DMS53 (cell line): ENCODE results near the gene WDFY2.
A peak's percentile ranks its signal among the peaks of the same experiment; 100 is the strongest.
"Not testable (repeated sequence)": the region's sequence is repeated elsewhere in the genome, so short reads cannot be mapped to it uniquely, and the experiment has no call there.

Experiments
- DNase-seq: peaks from one replicate; lab custom pipeline; 2025; lab: John Stamatoyannopoulos, UW

The WDFY2 gene

DNA sequence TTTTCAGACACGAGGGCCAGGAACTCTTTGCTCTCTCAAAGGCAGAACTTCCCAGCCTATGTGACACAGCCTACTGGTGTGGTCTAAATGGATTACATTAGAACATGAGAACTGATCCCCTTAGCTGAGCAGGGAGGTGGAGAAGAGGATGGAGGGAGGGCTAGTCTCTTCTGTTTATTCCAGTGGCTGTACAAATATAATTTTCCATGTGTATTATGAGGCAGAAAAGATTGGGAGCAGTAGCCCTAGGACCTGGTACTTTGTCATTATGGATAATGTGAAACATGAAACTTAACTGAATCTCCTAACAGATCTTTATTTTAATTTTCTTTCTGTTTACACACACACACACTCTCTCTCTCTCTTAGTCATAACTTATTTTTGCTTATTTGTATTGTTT lies 82.1 kb downstream of the WDFY2 start:
- DNase-seq, result peak; percentile 23

DNA sequence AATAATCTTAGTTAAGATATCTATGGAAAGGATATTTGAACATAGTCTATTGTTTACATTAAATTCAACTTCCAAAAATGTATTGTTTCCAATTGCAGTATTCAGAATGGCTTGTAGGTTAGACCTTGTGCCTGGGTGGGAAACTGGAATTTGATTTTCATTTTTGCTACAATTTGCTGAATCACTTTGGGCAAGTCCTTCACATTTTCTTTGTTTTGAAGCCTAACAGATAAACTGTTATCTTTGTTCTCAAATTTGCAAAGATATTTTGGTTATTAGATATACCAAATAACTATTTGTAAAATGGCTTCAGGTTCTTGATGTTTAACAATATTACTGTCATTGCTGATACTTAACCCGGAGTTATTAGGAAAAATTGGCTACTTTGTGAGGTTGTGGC lies 82.6 kb downstream of the WDFY2 start:
- DNase-seq, result no peak

DNA sequence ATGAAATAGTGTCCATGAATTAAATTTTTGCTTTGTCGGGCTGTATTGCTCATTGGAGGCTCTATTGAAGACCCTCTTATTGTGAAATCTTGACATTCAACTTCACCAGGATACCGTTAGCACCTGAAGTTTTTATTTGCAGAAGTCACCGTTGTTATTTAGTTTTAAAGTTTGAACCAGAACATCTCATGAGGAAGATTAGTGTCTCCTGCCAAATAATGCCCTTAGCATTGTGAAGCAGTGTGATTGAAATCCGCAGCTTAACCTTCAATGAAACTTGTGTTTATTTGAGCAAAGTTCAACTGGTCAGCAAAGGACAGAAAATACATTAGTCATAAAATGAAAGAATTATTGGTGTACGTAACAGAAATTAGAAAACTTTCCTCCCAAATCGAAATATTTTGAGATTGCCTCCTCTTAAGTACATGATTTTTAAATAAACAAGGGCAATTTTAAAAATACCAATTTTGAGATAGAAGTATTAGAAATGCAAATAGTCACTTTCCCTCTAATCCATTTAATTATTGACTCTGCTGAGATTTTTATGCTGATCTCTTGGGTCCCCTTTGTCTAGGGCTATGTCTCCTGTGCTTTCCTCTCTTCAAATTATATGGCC lies 84.4 kb downstream of the WDFY2 start:
- no peak for DNase-seq

DNA sequence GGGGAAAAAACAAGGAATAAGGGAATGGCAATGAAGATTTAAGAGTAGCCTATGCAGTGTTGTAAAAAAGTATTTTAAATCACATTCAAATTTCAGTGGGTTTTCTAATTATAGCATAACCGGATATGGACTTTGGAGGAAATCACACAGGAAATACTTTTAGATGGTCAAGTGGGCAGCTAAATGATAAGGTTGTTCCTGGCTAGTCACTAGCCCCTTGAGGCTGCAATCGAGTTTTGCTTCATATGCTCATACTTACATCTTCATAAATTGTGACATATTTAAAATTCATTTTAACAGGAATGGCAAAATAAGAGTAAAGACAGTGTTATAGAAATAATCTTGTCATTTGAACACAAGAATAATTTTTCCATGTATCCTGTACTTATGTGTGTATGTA lies 88.9 kb downstream of the WDFY2 start:
- DNase-seq, result peak; percentile 19

DNA sequence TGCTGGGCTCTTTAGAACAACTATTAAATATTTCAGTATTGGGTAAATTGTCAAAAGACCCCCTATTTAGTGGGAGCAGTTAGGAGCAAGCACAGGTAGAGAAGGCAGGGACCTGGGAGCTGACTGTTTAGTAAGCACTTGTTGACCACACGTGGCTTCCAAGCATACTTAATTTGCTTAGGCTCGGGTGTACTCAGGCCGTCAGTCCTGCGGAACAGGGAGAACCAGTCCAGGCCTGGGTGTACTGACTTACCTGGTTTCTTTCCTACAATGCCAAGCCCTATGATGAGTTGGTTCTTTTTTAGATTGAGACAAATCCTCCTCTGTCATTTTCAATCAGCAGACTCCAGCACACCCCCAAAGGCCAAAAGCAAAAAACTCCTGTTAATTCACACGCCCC lies 90.0 kb downstream of the WDFY2 start:
- peak; percentile 97 for DNase-seq

DNA sequence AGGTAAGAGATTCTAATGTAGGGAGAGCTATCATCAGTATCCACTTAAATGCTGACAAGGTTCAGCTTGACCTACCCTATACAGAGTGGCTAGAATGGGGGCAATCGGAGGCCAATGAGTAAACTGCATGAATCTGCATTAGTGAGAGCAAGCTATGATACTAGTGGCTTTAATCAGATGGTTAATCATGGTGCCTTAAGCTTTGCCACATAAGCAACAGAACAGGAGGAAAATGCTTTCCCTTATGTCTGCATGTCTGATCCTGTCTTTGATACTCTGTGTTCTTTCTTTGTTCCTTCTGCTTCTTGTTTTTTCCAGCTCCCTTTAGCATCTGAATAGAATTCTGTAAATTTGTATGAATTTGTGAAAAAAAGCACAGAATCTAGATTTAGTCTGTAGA lies 91.1 kb downstream of the WDFY2 start:
- no peak for DNase-seq

DNA sequence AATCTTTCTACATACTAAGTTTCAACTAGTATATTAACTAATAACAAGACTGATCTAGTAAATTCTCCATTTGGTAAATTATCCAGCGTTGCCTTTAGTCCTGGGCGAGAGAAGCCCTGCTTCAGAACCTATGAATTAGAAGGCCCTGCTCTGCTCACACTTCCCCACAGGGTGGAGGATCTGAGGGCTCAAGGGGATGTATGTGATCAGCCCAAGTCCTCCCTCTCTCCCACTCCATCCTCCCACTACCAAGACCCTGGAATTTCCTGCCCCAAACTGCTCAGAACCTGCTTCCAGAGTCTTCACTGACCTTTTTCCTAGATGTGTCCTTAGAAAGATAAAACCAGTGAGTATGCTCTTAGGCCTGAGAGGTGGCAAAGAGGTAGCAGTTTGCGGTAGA lies 91.6 kb downstream of the WDFY2 start:
- no peak for DNase-seq

DNA sequence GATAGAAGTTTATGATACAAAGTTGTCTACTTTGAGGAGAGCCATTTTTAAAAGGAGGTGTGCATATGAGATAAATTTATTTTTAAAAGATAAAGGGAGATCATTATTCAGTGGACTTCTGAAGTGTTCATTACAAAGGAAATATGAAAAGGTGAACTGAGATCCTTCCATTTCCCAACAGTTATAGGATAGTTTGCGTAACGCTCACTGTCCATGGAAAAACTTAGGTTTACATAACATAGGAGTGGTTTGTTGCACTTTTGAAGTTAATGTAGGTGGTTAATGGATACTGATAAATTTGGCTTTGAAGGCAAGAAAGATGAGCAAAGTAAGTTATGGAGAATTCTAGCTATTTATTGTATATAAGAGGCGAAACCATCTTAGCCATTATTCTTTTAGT lies 92.5 kb downstream of the WDFY2 start:
- DNase-seq, result no peak

DNA sequence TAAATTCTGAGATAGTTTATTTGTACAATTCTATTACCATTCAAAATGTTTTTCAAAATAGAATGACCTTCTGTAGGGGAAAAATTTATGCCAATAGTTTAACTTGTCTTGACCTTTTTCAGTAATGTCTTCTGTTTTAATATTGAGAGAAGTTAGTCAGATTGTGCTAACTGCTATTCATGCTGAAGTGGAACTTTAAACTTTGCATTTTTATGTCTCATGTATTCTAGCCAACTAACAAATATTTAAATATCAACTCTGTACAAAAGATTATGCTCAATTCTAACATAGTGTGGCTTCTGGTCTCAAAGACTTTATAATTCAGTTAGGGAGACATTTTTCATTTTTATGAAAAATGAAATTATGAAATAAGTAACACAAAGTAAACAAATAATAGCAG lies 94.2 kb downstream of the WDFY2 start:
- no peak for DNase-seq

DNA sequence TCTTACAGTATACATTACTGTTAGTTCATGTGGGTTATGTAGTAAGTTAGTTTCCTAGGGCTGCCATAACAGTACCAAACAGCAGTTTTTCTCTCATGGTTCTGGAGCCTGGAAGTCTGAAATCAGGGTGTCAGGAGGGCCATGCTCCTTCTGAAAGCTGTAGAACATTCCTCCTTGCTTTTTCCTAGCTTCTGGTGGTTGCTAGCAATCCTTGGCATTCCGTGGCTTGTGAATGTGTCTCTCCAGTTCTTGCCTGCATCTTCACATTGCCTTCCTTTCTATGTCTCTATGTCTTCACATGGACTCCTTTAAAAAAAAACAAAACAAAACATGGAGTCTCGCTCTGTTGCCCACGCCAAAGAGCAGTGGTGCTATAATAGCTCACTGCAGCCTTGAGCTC lies 95.4 kb downstream of the WDFY2 start:
- DNase-seq, result no peak

DNA sequence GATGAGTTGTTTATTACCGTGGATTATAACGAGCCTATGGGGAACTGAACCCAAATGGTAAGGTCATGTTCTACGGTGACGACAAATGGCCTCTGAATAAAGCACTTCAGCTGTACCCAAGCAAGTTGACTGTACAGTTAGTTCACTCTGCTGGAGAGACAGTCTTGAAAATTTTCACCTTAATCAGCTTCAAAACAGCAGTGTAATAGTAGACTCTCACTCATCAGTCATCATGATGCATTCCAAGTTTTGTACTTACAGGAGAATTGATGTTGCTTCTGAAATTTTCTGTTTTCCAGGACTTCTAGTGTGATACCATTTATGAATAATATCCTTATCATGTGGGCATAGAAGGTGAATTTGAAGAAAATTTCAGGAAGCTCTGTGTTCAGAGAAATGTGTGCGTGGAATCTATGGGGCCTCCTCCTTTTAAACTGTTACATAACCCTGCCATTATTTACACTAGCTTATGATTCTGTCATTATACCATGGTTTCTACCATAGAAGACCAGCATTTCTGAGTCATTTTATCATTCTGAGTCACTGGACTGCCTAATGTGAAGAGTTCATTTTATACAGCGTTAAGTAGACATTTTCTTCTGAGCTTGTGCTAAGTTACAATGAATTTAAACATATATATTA lies 96.9 kb downstream of the WDFY2 start:
- peak; percentile 13 for DNase-seq

DNA sequence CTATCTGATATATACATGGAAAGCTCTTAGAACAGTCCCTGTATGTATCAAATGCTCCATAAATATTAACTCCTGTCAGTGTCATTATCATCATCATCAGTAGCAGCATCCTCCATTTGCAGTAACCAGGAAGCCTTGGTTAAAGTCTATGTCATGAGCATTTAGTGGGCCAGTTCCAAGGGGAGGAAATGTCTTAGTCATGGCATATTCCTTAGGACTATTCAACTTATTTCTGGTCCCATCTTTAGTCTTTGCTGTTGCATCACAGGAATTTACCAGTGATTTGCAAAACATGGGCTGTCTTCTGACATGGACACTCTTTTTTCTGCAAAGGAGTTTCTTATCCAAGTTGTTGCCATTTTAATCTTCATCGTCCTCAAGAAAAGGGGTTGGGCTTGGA lies 98.4 kb downstream of the WDFY2 start:
- no peak for DNase-seq

DNA sequence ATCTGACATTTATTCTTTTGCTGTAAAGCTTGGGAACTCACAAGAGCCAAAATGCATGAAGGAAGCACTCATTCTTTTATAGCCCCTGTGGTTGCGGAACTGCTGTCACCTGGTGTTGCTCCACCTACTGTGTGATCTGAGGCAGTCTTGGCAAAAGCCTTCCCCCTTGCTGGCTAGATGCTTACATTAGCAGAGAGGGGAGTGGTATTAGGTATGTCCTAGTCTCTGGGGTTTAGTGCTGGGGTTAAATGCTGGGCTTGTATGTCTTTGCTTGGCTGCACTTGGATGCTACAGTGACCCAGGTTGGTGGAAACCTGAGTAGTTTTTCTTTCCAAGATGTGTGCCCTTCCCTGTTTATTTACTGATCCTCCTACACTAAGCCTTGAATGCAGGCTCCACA lies 99.3 kb downstream of the WDFY2 start:
- no peak for DNase-seq

DNA sequence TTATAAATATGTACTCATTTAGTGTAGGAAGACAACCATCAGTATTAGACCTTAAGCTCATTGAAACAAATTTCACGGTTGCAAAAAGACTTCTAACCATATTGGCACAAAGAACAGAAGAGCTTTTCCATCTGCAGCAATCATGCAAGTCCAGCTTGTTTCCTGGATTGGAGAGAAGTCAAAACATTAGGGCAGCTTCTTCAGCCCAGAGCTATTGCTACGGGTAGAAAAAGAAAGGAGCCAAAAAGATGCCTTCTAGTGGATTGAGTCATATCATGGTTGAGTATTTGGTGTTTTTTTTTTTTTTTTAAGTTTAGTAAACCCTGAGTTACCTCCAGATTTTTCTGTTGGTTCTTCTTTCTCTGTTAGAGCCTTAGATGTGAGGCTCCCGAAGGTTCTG lies 99.8 kb downstream of the WDFY2 start:
- DNase-seq, result no peak

DNA sequence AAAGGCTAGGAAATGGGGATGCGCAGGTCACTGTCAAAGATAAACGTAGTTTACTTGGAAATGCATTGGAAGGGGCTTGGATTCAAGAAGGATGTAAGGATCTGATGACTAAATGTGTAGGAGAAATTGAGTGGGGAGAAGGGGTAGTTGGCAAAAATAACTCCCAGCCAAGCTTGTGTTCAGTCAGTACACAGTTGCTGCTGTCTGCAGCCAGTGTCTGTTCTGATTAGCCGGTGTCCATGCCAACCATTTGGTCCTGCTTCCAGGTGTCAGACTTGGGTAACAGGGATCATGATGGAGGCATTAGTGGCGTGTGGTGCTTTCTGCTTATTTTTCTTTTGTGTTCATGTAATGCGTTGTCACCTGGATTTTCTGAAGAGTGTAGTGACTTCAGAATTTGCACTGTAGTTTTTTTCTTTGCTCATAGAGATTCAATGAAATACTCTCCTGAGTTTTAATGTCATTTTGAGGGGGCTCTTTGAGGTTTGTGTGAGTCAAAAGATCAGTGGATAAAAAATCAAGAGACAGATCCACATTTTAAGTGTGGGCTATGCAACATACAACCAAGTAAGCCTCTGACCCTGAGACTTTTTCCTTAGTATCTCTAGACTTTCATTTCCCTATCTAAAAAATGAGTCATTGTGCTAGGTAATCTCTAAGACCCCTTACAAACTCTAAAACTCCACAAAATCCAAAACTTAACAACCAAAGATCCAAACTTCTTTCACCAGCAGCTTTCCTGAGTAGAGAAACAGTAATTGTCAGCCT lies 103.9 kb downstream of the WDFY2 start:
- no peak for DNase-seq

DNA sequence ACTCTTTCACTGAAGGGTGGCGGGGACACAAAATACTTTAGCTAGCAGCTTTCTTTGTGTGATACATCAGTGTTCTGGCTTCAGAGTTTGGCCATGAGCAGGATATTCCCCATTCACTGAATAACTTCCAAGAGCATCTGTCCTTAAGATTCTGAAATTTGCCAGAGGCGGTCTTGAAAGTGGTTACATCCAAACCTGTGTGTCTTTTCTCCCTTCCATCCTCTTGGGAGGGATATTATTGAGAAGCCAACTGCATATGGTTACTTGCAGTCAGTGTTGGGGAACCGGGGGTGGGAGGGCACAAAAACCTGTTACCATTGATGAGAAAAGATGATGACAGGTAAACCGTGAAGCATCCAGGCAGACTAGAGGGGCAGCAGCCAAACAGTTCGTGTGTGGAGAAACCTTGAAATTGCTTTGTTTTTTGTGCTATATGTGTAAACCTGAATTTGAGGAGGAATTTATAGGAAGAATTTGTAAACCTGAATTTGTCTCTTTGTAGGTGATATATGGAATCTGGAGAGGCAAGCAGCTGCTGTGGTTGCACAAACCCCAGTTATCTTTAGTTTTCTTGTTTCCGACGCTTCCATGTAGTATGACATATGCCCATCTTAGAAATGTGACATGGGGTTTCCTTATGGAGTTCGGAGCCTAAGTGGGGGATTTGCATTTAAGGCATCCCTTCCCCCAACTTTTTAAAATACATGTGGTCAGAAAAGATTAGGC lies 104.8 kb downstream of the WDFY2 start:
- no peak for DNase-seq

DNA sequence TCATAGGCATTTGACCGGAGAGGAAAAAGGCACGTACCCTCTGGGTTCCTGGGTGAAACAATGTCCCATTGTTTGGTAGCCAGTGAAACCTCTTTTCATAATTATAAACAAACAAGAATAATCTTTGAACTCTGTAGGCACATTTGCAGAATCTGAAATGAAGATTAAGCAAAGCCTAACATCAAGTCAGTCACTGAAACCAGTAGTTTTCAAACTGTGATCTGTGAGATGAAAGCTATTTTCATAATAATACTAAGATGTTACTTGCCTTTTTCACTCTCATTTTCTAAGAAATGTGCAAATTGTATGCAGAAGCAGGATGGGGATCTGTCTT lies 105.4 kb downstream of the WDFY2 start:
- DNase-seq, result no peak

DNA sequence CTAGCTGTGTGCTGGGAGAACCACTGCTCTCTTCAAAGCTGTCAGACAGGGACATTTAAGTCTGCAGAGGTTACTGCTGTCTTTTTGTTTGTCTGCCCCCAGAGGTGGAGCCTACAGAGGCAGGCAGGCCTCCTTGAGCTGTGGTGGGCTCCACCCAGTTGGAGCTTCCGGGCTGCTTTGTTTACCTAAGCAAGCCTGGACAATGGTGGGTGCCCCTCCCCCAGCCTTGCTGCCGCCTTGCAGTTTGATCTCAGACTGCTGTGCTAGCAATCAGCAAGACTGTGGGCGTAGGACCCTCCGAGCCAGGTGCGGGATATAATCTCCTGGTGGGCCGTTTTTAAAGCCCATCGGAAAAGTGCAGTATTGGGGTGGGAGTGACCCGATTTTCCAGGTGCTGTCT lies 111.4 kb downstream of the WDFY2 start:
- not testable (repeated sequence) for DNase-seq

DNA sequence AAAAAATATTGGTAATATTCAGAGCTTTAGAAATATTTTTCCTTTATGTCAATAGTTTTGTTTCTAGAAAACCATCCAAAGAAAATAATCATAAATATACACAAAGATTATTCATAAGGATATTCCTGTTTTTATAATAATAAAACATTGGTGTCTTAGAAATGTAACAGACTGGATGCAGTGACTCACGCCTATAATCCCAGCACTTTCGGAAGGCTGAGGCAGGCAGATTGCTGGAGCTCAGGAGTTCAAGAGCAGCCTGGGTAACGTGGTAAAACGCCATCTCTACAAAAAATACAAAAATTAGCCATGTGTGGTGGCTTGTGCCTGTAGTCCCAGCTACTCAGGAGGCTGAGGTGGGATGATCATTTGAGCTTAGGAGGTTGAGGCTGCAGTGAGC lies 112.9 kb downstream of the WDFY2 start:
- DNase-seq, result no peak

DNA sequence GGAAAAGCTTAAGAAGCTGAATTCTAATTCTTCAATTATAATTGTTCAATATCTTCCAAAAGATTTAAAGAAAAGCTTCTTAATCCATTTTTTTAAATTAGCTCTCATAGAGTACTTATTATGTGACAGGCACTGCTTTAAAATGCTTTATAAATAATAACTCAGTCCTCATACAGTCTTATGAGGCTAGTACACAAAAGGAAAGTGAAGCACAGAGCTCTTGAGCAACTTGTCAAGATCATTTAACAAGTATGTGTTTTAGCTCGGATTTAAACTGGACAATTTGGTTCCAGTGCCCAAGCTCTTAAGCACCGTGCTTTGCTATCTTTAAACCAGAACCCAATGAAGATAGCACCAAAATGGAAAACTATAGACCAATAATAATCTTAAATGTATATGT lies 113.6 kb downstream of the WDFY2 start:
- DNase-seq, result no peak

DNA sequence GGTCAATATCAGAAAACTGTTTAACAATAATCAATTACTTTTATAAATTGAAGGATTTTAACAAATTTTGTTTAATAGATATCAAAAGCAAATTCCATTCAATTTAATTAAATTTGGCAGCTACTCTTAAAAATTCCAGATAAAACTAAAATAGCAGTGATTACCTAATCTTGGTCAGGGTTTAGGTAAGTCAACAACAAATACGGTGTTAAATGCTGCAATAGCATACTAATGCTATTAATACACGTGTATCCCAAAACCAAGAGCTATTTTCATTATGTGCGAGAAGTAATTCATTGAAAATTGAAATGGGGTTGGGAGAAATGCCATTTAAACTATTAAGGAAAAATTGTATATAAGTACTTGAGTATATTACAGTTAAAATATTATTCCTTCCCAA lies 114.1 kb downstream of the WDFY2 start:
- no peak for DNase-seq

DNA sequence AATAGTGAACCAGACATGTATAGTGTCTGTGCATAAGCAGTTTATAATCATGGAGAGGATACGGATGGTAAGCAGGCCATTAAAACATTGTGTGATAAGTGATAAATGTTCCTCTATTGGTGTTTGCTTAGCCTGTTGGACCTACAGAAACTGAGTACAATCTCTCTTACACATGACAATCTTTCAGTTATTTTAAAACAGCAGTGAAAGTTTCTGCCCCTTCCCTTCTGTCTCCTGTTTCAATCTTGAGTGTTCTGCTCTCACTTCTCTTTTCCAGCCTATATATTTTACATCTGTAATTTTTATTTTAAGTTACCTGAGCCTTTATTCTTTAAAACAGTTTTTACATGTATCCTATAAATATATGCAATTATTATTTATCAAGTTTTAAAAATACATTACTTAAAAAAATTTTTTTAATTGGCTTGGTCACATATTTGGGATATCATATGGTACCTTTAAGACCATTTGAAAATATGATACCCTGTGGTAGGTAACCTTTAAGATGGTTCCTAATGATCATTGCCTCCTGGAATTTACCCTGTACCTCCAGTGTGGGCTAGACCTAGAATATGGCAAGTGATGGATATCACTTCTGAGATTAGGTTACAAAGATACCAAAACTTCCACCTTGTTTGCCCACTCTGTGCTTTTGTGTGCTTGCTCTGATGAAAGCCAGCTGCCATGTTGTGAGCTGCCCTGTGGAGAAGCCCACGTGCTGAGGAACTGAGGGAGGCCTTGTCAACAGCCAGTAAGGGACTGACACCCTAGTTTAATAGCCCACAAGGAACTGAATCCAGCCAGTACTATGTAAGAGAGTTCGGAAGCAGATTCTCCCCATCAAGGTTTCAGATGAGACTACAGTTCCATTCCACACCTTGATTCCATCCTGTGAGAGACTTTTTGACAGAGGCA lies 120.4 kb downstream of the WDFY2 start:
- no peak for DNase-seq
